PC-9 (cell line): ENCODE data around the gene PRKACG.

Source experiments
- EZH2 ChIP-seq: fragments of 200-600 bp; sonication (generic); IDR thresholded peaks from 2 replicates; pipeline ENCODE4 v1.8.0; 2017; ENCODE audit warnings: antibody characterized with exemption, low read depth
- TF ChIP-seq, protein P1 (sequence below): fragments of 200-600 bp; sonication (generic); conservative IDR thresholded peaks from 2 replicates; pipeline ENCODE4 v1.6.1; 2017; ENCODE audit warnings: mixed run types, antibody characterized with exemption, mild to moderate bottlenecking, moderate library complexity

DNA sequence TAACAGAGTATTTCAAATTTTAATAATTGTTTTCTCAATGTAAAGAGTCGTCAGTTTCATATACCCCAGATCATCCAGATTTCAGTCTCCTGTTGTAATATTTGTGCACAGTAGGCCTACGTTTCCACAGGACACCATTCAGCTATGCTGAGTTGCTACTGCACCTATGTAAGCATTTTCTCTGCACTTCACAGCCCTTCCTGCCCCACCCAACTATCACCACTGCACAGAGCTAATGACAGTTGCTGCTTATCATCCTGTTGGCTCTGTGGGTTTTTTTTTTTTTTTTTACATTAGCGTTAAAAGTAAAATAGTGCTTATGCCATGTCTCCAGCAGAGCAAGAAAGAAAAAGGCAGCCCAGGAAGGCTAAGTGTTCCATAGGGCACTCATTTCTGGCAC, 5.9 kb upstream of the PRKACG start:
- TF ChIP-seq, protein P1, sequence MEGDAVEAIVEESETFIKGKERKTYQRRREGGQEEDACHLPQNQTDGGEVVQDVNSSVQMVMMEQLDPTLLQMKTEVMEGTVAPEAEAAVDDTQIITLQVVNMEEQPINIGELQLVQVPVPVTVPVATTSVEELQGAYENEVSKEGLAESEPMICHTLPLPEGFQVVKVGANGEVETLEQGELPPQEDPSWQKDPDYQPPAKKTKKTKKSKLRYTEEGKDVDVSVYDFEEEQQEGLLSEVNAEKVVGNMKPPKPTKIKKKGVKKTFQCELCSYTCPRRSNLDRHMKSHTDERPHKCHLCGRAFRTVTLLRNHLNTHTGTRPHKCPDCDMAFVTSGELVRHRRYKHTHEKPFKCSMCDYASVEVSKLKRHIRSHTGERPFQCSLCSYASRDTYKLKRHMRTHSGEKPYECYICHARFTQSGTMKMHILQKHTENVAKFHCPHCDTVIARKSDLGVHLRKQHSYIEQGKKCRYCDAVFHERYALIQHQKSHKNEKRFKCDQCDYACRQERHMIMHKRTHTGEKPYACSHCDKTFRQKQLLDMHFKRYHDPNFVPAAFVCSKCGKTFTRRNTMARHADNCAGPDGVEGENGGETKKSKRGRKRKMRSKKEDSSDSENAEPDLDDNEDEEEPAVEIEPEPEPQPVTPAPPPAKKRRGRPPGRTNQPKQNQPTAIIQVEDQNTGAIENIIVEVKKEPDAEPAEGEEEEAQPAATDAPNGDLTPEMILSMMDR: no peak
- TF ChIP-seq EZH2: no peak
